Colon (tissue), 2 donors: ENCODE data around the gene CD160.
"Not testable (repeated sequence)": the region's sequence is repeated elsewhere in the genome, so short reads cannot be mapped to it uniquely, and the experiment has no call there.

Experiments
- FAIRE-seq: peaks from 2 replicates; lab custom pipeline; 2012; peaks lifted over from hg19 to GRCh38; lab: Jason Lieb, UNC
- donor health status: control.
- donor health status: control.

Gene CD160

GRCh38 chr1:145759721-145760120 lies 40.4 kb downstream of the CD160 start:
- FAIRE-seq, result no peak

- FAIRE-seq, result not testable (repeated sequence)
Measured at GRCh38 chr1:145760395-145760949, 41.2 kb downstream of the CD160 start.

GRCh38 chr1:145761498-145761897 lies 42.2 kb downstream of the CD160 start:
- not testable (repeated sequence) for FAIRE-seq

- FAIRE-seq, result not testable (repeated sequence)
Measured at GRCh38 chr1:145762001-145762400, 42.7 kb downstream of the CD160 start.

- not testable (repeated sequence) for FAIRE-seq
Measured at GRCh38 chr1:145764231-145764940, 45.1 kb downstream of the CD160 start.

GRCh38 chr1:145765127-145765526 lies 45.8 kb downstream of the CD160 start:
- not testable (repeated sequence) for FAIRE-seq

- not testable (repeated sequence) for FAIRE-seq
Measured at GRCh38 chr1:145765585-145766360, 46.5 kb downstream of the CD160 start.

- FAIRE-seq, result not testable (repeated sequence)
Measured at GRCh38 chr1:145766926-145767325, 47.6 kb downstream of the CD160 start.

GRCh38 chr1:145768004-145768403 lies 48.7 kb downstream of the CD160 start:
- FAIRE-seq, result not testable (repeated sequence)

- FAIRE-seq, result no peak
Measured at GRCh38 chr1:145771056-145771455, 51.8 kb downstream of the CD160 start.

- FAIRE-seq, result no peak
Measured at GRCh38 chr1:145773423-145773822, 54.1 kb downstream of the CD160 start.

GRCh38 chr1:145777357-145778145 lies 58.3 kb downstream of the CD160 start:
- no peak for FAIRE-seq

GRCh38 chr1:145778146-145778540 lies 58.8 kb downstream of the CD160 start:
- no peak for FAIRE-seq

- FAIRE-seq, result no peak
Measured at GRCh38 chr1:145782272-145783099, 63.2 kb downstream of the CD160 start.

- no peak for FAIRE-seq
Measured at GRCh38 chr1:145784409-145784808, 65.1 kb downstream of the CD160 start.

- FAIRE-seq, result no peak
Measured at GRCh38 chr1:145785547-145785946, 66.2 kb downstream of the CD160 start.

- FAIRE-seq, result no peak
Measured at GRCh38 chr1:145786271-145786670, 67.0 kb downstream of the CD160 start.

GRCh38 chr1:145788580-145788979 lies 69.3 kb downstream of the CD160 start:
- FAIRE-seq, result no peak
